Islet of Langerhans (tissue), 1 donor: ENCODE measurements around the gene CT45A1.
"Not testable (repeated sequence)": the region's sequence is repeated elsewhere in the genome, so short reads cannot be mapped to it uniquely, and the experiment has no call there.

ENCODE experiments used
- FAIRE-seq: peaks from one replicate; lab custom pipeline; 2011; peaks lifted over from hg19 to GRCh38; lab: Jason Lieb, UNC

The CT45A1 gene, protein sequence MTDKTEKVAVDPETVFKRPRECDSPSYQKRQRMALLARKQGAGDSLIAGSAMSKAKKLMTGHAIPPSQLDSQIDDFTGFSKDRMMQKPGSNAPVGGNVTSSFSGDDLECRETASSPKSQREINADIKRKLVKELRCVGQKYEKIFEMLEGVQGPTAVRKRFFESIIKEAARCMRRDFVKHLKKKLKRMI

DNA sequence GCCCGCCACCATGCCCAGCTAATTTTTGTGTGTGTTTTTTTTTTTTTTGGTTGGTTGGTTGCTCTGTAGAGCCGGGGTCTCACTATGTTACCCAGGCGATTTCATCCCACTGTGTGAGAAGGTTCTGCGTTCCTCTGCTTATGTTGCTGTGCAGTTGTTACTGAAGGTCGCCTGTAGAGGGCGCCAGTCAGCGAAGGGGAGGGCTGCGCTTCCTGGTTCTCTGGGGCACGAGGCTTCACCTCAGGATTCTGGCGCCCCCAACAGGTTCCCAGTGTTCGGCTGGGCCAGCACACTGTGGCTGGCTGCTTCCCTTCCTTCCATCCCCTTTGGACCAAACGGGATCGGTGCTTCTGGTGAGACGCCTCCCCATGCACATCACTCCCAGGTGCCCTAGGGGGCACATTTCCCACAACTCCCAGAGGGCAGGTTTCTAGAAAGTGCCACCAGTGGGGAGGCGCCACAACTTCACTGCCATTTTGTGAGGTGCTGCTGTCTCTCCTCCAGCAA, at the start of gene CT45A1:
TSS of gene CT45A1 (plus strand) at position 457 of the 507 bp plus-strand sequence. CDS start 5,302 bp downstream, outside the sequence.
- not testable (repeated sequence) for FAIRE-seq

DNA sequence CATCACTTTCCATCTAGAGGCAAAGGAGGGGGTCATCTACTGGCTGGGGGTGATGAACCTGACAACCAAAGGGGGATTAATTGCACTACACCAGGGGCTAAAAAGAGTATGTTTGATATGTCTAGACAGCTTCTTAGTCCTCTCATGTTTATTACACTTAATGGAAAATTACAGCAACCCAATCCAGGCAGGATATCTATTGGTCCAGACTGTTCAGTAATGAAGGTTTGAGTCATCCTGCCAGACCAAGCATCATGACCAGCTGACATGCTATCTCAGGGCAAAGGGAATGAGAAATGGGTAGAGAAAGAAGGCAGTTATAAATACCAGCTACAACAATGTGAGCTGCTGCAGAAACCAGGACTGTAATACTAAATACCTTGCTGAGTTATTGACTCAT, 40.5 kb upstream of the CT45A1 start:
- FAIRE-seq = peak; percentile 66

DNA sequence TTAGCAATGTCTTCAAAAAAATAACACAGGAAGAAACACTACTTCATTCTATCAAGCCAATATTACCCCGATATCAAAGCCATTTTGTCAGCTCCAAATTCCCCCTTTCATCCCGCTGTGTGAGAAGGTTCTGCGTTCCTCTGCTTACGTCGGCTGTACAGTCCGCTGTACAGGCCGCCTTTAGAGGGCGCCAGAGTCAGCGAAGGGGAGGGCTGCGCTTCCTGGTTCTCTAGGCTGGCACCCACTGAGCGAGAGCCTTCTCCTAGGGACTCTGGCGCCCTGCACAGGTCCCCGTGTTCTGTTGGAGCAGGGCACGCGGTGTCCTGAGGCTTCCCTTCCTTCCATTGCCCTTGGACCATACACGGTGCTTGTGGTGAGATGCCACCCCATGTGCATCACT, 25.3 kb upstream of the CT45A1 start:
- FAIRE-seq = no peak

DNA sequence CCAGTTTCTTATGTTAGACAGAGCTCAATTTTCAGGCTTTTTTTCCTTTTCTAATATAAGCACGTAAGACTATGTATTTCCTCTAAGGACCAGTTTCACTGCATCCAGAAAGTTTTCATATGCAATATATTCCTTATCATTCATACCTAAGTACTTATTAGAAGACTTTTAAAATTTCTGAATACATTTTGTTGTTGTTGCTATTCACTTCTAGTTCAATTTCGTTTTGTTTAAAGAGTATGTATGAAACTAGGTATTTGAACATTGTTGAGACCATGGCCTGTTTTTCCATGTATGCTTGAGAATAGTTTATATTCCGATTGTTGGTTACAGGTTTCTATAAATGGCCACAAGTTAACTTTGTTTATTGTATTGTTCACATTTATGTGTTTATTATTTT, 18.0 kb upstream of the CT45A1 start:
- FAIRE-seq = no peak

DNA sequence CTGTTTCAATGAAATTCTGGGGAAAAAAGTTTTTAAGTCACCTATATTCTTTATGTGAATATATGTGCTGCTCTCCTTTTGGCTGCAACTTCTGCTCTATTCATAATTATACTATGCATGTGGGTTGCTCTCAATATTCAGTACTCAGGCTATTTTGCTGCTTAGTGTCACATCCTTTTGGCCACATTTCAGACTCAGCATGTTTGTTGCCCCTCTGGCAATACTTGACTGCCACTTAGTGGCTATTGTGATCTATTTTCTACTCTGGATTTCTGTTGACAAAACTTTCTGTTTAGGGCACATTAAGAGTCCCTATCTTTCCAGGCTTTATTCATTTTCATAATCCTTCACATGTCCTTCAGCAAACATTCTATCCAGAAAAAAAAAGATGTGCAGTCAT, 15.8 kb upstream of the CT45A1 start:
- peak; percentile 21 for FAIRE-seq

DNA sequence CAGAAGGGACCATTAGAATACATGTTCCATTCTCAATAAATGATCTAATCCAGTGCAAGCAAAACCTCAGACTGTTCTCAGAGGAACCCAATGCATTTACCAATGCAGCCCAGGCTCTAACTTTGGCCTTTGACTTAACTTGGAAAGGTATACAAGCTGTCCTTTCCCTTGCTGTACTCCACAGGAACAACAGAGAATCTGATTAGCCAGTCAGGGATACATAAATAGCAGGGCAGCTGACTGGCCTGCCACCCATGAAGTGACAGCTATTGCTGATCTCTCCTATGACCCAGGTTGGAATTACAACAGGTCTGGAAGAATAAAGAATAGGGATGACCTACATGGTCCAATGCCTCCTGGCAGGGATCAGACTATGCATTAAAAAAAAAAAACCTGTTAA, 14.5 kb upstream of the CT45A1 start:
- no peak for FAIRE-seq

DNA sequence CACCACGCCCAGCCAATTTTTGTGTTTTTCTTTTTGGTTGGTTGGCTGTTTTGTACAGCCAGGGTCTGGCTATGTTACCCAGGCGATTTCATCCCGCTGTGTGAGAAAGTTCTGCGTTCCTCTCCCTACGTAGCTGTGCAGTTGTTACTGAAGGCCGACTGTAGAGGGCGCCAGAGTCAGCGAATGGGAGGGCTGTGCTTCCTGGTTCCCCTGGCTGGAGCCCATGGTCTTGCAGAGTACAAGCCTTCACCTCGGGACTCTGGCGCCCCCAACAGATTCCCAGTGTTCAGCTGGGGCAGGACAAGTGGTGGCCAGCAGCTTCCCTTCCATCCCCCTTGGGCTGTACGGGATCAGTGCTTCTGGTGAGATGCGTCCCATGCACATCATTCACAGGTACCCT, 5.6 kb upstream of the CT45A1 start:
- FAIRE-seq = no peak

DNA sequence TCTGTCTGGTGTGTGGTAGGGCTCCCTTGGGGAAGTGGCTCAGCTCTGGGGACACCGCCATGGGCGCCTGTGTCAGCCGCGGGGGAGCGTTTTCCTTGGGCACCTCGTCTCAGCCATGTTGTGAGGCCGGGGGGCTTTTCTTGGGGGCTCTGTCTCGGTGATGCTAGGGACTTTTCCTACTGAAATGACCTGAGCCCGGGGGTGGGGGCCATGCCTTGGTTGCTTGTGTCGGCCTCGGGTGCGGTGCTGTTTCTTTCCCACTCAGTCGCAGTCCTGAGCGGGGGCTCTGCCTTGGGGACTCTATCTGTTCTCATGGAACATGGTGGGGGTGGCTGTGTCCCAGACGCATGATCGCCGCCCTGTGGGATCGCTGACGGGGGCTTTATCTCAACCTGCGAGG, 356 bp downstream of the CT45A1 start:
- FAIRE-seq = no peak

DNA sequence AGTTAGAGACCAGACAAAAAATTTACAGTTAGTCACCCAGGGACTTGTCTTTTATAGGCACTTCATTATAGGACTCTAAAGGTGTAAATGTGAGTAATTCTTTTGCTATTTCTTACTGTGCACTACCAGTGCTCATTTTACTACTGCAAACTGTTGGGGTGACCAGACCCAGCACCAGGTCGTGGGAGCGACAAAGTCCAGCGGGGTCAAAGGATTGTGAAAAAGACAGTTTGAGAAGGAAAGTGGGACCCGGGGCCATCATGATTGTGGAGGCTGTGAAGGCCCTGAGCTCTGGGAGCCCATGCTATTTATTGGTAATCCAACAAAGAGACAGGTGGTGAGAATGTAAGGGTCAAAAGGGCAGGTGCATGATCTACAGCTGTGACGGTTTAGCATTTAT, 21.2 kb downstream of the CT45A1 start:
- FAIRE-seq = not testable (repeated sequence)

DNA sequence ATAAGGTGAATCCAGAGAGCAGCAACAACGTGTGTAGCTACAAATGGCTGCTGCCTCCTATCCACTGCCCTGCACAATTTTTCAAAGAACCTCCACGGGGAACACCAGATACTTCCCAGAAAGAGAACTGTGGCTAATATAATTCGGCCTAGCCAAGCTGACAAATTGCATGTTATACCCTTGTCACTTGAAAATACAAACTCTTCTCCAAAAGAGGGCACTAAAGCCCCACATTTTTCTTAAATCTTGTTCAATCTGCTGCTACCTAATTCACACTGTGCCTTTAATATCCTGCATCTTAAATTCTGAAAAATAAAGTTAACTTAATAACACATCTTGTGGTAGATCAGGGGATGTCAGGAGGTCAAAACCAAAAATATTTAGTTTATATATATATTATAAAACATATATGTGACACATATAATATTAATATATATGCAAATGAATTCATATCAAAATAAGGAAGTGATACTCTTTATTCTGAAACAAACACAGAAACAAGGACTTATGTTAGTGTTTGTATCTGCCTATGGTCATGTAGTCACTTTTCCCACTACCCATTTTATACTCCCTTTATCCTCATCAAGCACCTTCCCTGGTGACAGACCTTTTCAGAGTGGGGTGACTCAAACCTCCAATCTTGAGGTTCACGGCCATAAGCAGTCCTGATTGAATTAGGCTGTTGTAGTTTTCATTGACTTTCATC, 24.1 kb downstream of the CT45A1 start:
- no peak for FAIRE-seq

DNA sequence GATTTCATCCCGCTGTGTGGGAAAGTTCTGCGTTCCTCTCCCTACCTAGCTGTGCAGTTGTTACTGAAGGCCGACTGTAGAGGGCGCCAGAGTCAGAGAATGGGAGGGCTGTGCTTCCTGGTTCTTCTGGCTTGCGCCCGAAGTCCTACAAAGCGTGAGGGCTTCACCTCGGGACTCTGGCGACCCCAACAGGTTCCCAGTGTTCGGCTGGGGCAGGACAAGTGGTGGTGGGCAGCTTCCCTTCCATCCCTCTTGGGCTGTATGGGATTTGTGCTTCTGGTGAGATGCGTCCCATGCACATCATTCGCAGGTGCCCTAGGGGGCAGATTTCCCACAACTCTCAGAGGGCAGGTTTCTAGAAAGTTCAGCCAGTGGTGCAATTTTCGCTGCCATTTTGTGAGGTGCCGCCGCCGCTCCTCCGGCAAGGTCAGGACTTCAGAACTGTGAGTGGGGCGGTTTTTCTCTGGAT, 27.3 kb downstream of the CT45A1 start:
- no peak for FAIRE-seq

DNA sequence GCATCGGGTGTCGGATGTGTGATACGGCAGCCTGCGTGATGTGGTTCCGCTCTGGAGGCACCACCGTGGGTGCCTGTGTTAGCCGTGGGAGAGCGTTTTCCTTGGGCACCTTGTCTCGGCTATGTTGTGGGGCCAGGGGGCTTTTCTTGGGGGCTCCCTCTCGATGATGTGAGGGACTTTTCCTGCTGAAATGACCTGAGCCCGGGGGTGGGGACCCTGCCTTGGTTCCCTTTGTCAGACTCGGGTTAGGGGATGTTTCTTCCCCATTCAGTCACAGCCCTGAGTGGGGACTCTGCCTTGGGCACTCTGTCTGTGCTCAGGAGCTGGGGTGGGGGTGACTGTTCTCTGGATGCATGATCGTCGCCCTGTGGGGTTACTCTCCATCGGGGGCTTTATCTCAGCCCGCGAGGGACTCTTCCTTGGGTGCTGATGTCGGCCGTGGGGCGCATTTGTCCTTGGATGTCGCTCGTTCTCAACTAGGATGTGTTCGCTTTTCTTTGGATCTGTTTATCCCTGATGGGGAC, 27.8 kb downstream of the CT45A1 start:
- no peak for FAIRE-seq

DNA sequence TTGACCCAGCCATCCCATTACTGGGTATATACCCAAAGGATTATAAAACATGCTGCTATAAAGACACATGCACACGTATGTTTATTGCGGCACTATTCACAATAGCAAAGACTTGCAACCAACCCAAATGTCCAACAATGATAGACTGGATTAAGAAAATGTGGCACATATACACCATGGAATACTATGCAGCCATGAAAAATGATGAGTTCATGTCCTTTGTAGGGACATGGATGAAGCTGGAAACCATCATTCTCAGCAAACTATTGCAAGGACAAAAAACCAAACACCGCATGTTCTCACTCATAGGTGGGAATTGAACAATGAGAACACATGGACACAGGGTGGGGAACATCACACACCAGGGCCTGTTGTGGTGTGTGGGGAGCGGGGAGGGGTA, 31.3 kb downstream of the CT45A1 start:
- not testable (repeated sequence) for FAIRE-seq

DNA sequence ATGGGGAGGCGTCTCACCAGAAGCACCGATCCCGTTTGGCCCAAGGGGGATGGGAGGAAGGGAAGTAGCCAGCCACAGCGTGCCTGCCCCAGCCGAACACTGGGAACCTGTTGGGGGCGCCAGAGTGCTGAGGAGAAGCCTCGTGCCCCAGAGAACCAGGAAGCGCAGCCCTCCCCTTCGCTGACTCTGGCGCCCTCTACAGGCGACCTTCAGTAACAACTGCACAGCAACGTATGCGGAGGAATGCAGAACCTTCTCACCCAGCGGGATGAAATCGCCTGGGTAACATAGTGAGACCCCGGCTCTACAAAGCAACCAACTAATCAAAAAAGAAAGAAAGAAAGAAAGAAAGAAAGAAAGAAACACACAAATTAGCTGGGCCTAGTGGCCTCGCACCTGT, 54.7 kb downstream of the CT45A1 start, which contains the start of gene CT45A3:
TSS of gene CT45A3 (minus strand) at position 101 of the 400 bp plus-strand sequence. CDS start 3,747 bp downstream, outside the sequence.
- FAIRE-seq = not testable (repeated sequence)
